Measurements from ENCODE around the gene SHC3.

SHC3 gene

GRCh38 chr9:89166852-89167251, 11.8 kb downstream of the SHC3 start:
- Histone ChIP-seq H3K4me3 (ENCODE audit: low read depth in 1 of 2, low read length in 2 of 2) (no peak overlapping the region), H3K27ac (ENCODE audit: low read length) (no peak overlapping the region), H3K4me1 (ENCODE audit: insufficient read depth, low read length) (no peaks in the 10 kb centered on the region), H2AFZ (ENCODE audit: low read depth, low read length) (no peak overlapping the region), H3K4me2 (ENCODE audit: insufficient read depth, low read length) (no peak overlapping the region), H3K9ac (ENCODE audit: low read depth, low read length) (no peak overlapping the region), H4K20me1 (ENCODE audit: insufficient read depth, low read length) (no peaks in the 10 kb centered on the region), H3K36me3 (ENCODE audit: insufficient read depth, low read length) (no peaks in the 10 kb centered on the region), H3K79me2 (ENCODE audit: insufficient read depth, low read length) (no peaks in the 10 kb centered on the region), H3K9me3 (ENCODE audit: insufficient read depth, low read length, severe bottlenecking) (no peaks in the 10 kb centered on the region), H3K27me3 (ENCODE audit: insufficient read depth, low read length, poor library complexity) (no peaks in the 10 kb centered on the region)
- DNase-seq (no peak), ATAC-seq (ENCODE audit: insufficient read depth, low read depth) (no peak)
- TF ChIP-seq, protein P1, sequence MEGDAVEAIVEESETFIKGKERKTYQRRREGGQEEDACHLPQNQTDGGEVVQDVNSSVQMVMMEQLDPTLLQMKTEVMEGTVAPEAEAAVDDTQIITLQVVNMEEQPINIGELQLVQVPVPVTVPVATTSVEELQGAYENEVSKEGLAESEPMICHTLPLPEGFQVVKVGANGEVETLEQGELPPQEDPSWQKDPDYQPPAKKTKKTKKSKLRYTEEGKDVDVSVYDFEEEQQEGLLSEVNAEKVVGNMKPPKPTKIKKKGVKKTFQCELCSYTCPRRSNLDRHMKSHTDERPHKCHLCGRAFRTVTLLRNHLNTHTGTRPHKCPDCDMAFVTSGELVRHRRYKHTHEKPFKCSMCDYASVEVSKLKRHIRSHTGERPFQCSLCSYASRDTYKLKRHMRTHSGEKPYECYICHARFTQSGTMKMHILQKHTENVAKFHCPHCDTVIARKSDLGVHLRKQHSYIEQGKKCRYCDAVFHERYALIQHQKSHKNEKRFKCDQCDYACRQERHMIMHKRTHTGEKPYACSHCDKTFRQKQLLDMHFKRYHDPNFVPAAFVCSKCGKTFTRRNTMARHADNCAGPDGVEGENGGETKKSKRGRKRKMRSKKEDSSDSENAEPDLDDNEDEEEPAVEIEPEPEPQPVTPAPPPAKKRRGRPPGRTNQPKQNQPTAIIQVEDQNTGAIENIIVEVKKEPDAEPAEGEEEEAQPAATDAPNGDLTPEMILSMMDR (IDR thresholded peaks at IDR 0.05; ENCODE audit: borderline replicate concordance, extremely low read depth, low read length, poor library complexity, severe bottlenecking), result no peak
- TF ChIP-seq EZH2 (IDR thresholded peaks at IDR 0.05; ENCODE audit: borderline replicate concordance, low read depth, low read length, severe bottlenecking), result no peak

GRCh38 chr9:89165880-89166279, 12.7 kb downstream of the SHC3 start:
- Histone ChIP-seq H3K4me3 (ENCODE audit: low read depth in 1 of 2, low read length in 2 of 2) (no peak overlapping the region), H3K9ac (ENCODE audit: low read depth, low read length) (no peak overlapping the region), H2AFZ (ENCODE audit: low read depth, low read length) (no peak overlapping the region), H4K20me1 (ENCODE audit: insufficient read depth, low read length) (no peaks in the 10 kb centered on the region), H3K9me3 (ENCODE audit: insufficient read depth, low read length, severe bottlenecking) (no peaks in the 10 kb centered on the region), H3K79me2 (ENCODE audit: insufficient read depth, low read length) (no peaks in the 10 kb centered on the region), H3K36me3 (ENCODE audit: insufficient read depth, low read length) (no peaks in the 10 kb centered on the region), H3K4me1 (ENCODE audit: insufficient read depth, low read length) (no peaks in the 10 kb centered on the region), H3K4me2 (ENCODE audit: insufficient read depth, low read length) (no peak overlapping the region), H3K27ac (ENCODE audit: low read length) (no peak overlapping the region), H3K27me3 (ENCODE audit: insufficient read depth, low read length, poor library complexity) (no peaks in the 10 kb centered on the region)
- TF ChIP-seq, protein P1 (IDR thresholded peaks at IDR 0.05; ENCODE audit: borderline replicate concordance, extremely low read depth, low read length, poor library complexity, severe bottlenecking), result no peak
- TF ChIP-seq EZH2 (IDR thresholded peaks at IDR 0.05; ENCODE audit: borderline replicate concordance, low read depth, low read length, severe bottlenecking), result no peak
- ATAC-seq (ENCODE audit: insufficient read depth, low read depth), result no peak
- DNase-seq, result no peak

GRCh38 chr9:89165341-89165740, 13.3 kb downstream of the SHC3 start:
- no peak overlapping the region for H3K4me3 ChIP-seq (ENCODE audit: low read depth in 1 of 2, low read length in 2 of 2)

More at GRCh38 chr9:89165341-89165740, 13.3 kb downstream of the SHC3 start:
- H3K27me3 ChIP-seq (ENCODE audit: insufficient read depth, low read length, poor library complexity), result no peaks in the 10 kb centered on the region
- no peak for DNase-seq
- no peak for ATAC-seq (ENCODE audit: insufficient read depth, low read depth)
- no peaks in the 10 kb centered on the region for H3K9me3 ChIP-seq (ENCODE audit: insufficient read depth, low read length, severe bottlenecking)
- no peak overlapping the region for H3K4me2 ChIP-seq (ENCODE audit: insufficient read depth, low read length)
- no peak overlapping the region for H3K27ac ChIP-seq (ENCODE audit: low read length)
- no peaks in the 10 kb centered on the region for H3K4me1 ChIP-seq (ENCODE audit: insufficient read depth, low read length)
- no peak overlapping the region for H3K9ac ChIP-seq (ENCODE audit: low read depth, low read length)
- no peak overlapping the region for H2AFZ ChIP-seq (ENCODE audit: low read depth, low read length)
- H3K36me3 ChIP-seq (ENCODE audit: insufficient read depth, low read length), result no peaks in the 10 kb centered on the region
- no peaks in the 10 kb centered on the region for H3K79me2 ChIP-seq (ENCODE audit: insufficient read depth, low read length)
- TF ChIP-seq, protein P1 (IDR thresholded peaks at IDR 0.05; ENCODE audit: borderline replicate concordance, extremely low read depth, low read length, poor library complexity, severe bottlenecking), result no peak
- TF ChIP-seq EZH2 (IDR thresholded peaks at IDR 0.05; ENCODE audit: borderline replicate concordance, low read depth, low read length, severe bottlenecking), result no peak
- H4K20me1 ChIP-seq (ENCODE audit: insufficient read depth, low read length), result no peaks in the 10 kb centered on the region

All from DND-41 (cell line).